HCT116 (cell line): ENCODE measurements around the gene AOAH. TPM values are rescaled to one million over a fixed set of nuclear protein-coding genes. Genes with fewer than 3 reads are reported as not detected.
"Not testable (repeated sequence)": the region's sequence is repeated elsewhere in the genome, so short reads cannot be mapped to it uniquely, and the experiment has no call there.

Experiments used
- ATAC-seq: fragments of 200-7000 bp; cut with Tn5 transposase; 2 replicates; pipeline ENCODE4 v1.9.1; 2020; ENCODE audit warnings: mild to moderate bottlenecking, moderate library complexity
- BruUV-seq: library from RNA; stranded (reverse); fragments of 400-500 nt; replicated peaks from 2 replicates; lab custom pipeline; 2021; lab: Mats Ljungman, UMichigan
- CTCF ChIA-PET: fragments of 300-600 bp; sonication (Branson Sonifier 250); formaldehyde crosslinking; loops from one replicate; lab custom pipeline; 2021; ENCODE audit warnings: antibody characterized with exemption; lab: Charles Lee
- POLR2A ChIA-PET: fragments of 300-600, 350-600 bp; sonication (Branson Sonifier 250); formaldehyde crosslinking; loops from one replicate; lab custom pipeline; 2021; ENCODE audit warnings: antibody characterized with exemption; lab: Charles Lee
- RAD21 ChIA-PET, 2 experiments: fragments of 300-600 bp; sonication (Branson Sonifier 250); formaldehyde crosslinking; loops; one replicate each; lab custom pipeline; 2023; ENCODE audit warnings: low total read pairs in 2 of 2; ENCODE audit not compliant: uncharacterized antibody in 2 of 2, unreplicated experiment in 2 of 2, low non-redundant PET in 1 of 2; lab: Charles Lee
- DNase-seq: peaks from one replicate; pipeline ENCODE4 v3.0.0-alpha.2; 2010; ENCODE audit warnings: low read depth, low spot score
- H2AFZ ChIP-seq: fragments of 200-600 bp; shearing (Covaris generic), sonication (generic); 2 replicates; pipeline ENCODE4 v1.6.1; 2017; ENCODE audit warnings: low read depth, mixed run types, mixed read lengths, antibody characterized with exemption, low read length; ENCODE audit not compliant: poor library complexity, severe bottlenecking
- H3K27ac ChIP-seq: 2 replicates; pipeline ENCODE4 v1.5.1; 2012; ENCODE audit warnings: low read depth, low read length
- H3K27me3 ChIP-seq: fragments of 200-600 bp; sonication (generic); 2 replicates; pipeline ENCODE4 v1.6.1; 2016; ENCODE audit warnings: mixed run types, low read length, mixed read lengths; ENCODE audit not compliant: insufficient read depth
- H3K36me3 ChIP-seq, 2 experiments: fragments of 200-500 bp in 1 of 2; fragments of 200-600 bp in 1 of 2; sonication (Bioruptor generic) in 1 of 2; sonication (generic) in 1 of 2; 2 replicates each; pipeline versions ENCODE4 v1.5.1 to v1.6.1; 2014 to 2016; ENCODE audit warnings: low read length in 2 of 2, inconsistent platforms in 1 of 2, mixed read lengths in 1 of 2, mixed run types in 1 of 2; ENCODE audit not compliant: insufficient read depth in 2 of 2, control insufficient read depth in 1 of 2
- H3K4me1 ChIP-seq, 2 experiments: fragments of 200-600 bp in 1 of 2; sonication (generic) in 1 of 2; 2 replicates each; pipeline versions ENCODE4 v1.5.1 to v1.6.1; 2012 to 2017; ENCODE audit warnings: low read length in 2 of 2, inconsistent platforms in 1 of 2, mild to moderate bottlenecking in 1 of 2, mixed read lengths in 1 of 2, mixed run types in 1 of 2, moderate library complexity in 1 of 2; ENCODE audit not compliant: insufficient read depth in 2 of 2, control insufficient read depth in 1 of 2
- H3K4me2 ChIP-seq: fragments of 200-600 bp; sonication (generic); 2 replicates; pipeline ENCODE4 v1.6.1; 2017; ENCODE audit warnings: mixed run types, low read length, mixed read lengths
- H3K4me3 ChIP-seq, 2 experiments: fragments of 200-600 bp in 1 of 2; sonication (generic) in 1 of 2; replicated peaks in 1 of 2; 2 replicates each; pipeline ENCODE4 v1.5.1; 2011 to 2016; ENCODE audit warnings: low read length in 2 of 2, control low read depth in 1 of 2, low read depth in 1 of 2, mild to moderate bottlenecking in 1 of 2, mixed read lengths in 1 of 2, mixed run types in 1 of 2
- H3K79me2 ChIP-seq: fragments of 200-600 bp; sonication (generic); 2 replicates; pipeline ENCODE4 v1.6.1; 2017; ENCODE audit warnings: mild to moderate bottlenecking, mixed run types, low read length, moderate library complexity, mixed read lengths; ENCODE audit not compliant: insufficient read depth
- H3K9ac ChIP-seq: fragments of 200-600 bp; sonication (generic); 2 replicates; pipeline ENCODE4 v1.6.1; 2016; ENCODE audit warnings: low read length, mixed read lengths
- H3K9me2 ChIP-seq: fragments of 200-600 bp; sonication (generic), shearing (Covaris generic); 2 replicates; pipeline ENCODE4 v1.6.1; 2017; ENCODE audit warnings: mixed run types, mild to moderate bottlenecking, moderate library complexity; ENCODE audit not compliant: insufficient read depth
- H3K9me3 ChIP-seq, 2 experiments: fragments of 200-500 bp in 1 of 2; fragments of 200-600 bp in 1 of 2; sonication (Bioruptor generic) in 1 of 2; sonication (generic) in 1 of 2; 2 replicates each; pipeline ENCODE4 v1.6.1; 2014 to 2017; ENCODE audit warnings: low read length in 2 of 2, mixed read lengths in 2 of 2, inconsistent platforms in 1 of 2, low read depth in 1 of 2, mild to moderate bottlenecking in 1 of 2, mixed run types in 1 of 2, moderate library complexity in 1 of 2; ENCODE audit not compliant: control insufficient read depth in 1 of 2, insufficient read depth in 1 of 2
- H4K20me1 ChIP-seq: fragments of 200-600 bp; sonication (generic), shearing (Covaris generic); 2 replicates; pipeline ENCODE4 v1.6.1; 2017; ENCODE audit warnings: mixed run types, mild to moderate bottlenecking, moderate library complexity; ENCODE audit not compliant: insufficient read depth
- CBX3 ChIP-seq: IDR thresholded peaks from 2 replicates; pipeline ENCODE4 v1.6.1; 2012; ENCODE audit warnings: low read depth
- ELF1 ChIP-seq: IDR thresholded peaks from 2 replicates; pipeline ENCODE4 v1.6.1; 2012; ENCODE audit warnings: low read depth, borderline replicate concordance
- POLR2AphosphoS5 ChIP-seq: IDR thresholded peaks from 2 replicates; pipeline ENCODE4 v1.6.1; 2011; ENCODE audit warnings: mild to moderate bottlenecking, low read depth, low read length, moderate library complexity
- TCF7L2 ChIP-seq: IDR thresholded peaks from 2 replicates; pipeline ENCODE4 v1.7.0; 2011; ENCODE audit warnings: borderline replicate concordance, inconsistent platforms; ENCODE audit not compliant: insufficient read depth, insufficient read length; ENCODE audit errors: extremely low read depth
- intact Hi-C: fragments of 100-400 bp; cut with micrococcal nuclease; formaldehyde crosslinking; loops from 2 replicates; pipeline ENCODE4 v1.10.0; 2022
- total RNA-seq: library from RNA; stranded (reverse); gene quantifications from one replicate; pipeline ENCODE4 v1.2.1, GENCODE V29; 2021; ENCODE audit not compliant: unreplicated experiment
- TF ChIP-seq, protein P1 (sequence below): IDR thresholded peaks from 2 replicates; pipeline ENCODE4 v1.6.1; 2011; ENCODE audit warnings: mild to moderate bottlenecking, low read length, moderate library complexity; ENCODE audit not compliant: insufficient replicate concordance; ENCODE audit errors: extremely low read depth
- TF ChIP-seq, protein P2 (sequence below): IDR thresholded peaks from 2 replicates; pipeline ENCODE4 v1.6.1; 2012
- TF ChIP-seq, protein P3 (sequence below), 3 experiments: fragments of 200-600 bp in 1 of 3; sonication (generic) in 1 of 3; IDR thresholded peaks in 2 of 3; conservative IDR thresholded peaks in 1 of 3; 2 replicates each; pipeline ENCODE4 v1.5.1; 2012 to 2017; ENCODE audit warnings: low read depth in 2 of 3, low read length in 2 of 3, antibody characterized with exemption in 1 of 3, borderline replicate concordance in 1 of 3, control low read depth in 1 of 3, mild to moderate bottlenecking in 1 of 3, mixed read lengths in 1 of 3, mixed run types in 1 of 3, moderate library complexity in 1 of 3; ENCODE audit not compliant: insufficient read depth in 1 of 3

Gene AOAH
- total RNA-seq, 1 experiment from 2014 or later = 1.1 TPM

DNA sequence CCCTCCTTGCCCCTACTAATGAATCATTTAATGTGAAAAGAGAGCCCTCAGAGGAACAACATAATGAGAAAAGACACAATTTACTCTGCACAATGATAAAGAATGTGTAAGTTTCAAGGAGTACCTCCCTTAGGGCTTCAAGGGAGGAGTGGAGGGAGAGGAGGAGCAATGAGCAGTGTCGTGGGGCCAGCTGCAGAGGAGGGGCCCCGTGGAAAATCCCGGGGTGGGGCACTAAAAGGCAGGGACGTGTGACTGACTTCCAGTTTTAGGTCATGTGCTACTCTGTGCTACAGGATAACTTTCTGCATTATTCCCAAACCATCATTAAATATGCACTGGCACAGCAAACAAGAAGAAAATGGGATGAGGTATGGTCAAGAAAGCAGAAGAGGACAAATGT lies 226.5 kb downstream of the AOAH start:
- DNase-seq = no peak
- H3K4me3 ChIP-seq = no peak overlapping the region
- no peaks in the 10 kb centered on the region for H3K9me3 ChIP-seq
- BruUV-seq = no TSS peak
- H3K9me2 ChIP-seq = no peaks in the 10 kb centered on the region
- ChIA-PET RAD21 (no interaction called here), POLR2A (no interaction called here), CTCF (no interaction called here)
- no peaks in the 10 kb centered on the region for H3K27me3 ChIP-seq
- H3K9ac ChIP-seq = no peak overlapping the region
- intact Hi-C loops = no loop called here
- no peak overlapping the region for H2AFZ ChIP-seq
- H3K79me2 ChIP-seq = no peaks in the 10 kb centered on the region
- no peaks in the 10 kb centered on the region for H3K36me3 ChIP-seq
- H3K4me1 ChIP-seq = peaks cover 0 to 2% of the 10 kb centered on the region in 2 experiments; a peak in 2 of 4 replicates
- H4K20me1 ChIP-seq = no peaks in the 10 kb centered on the region
- H3K4me2 ChIP-seq = no peak overlapping the region
- no peak overlapping the region for H3K27ac ChIP-seq
- ATAC-seq = no peak
- TF ChIP-seq, protein P1, sequence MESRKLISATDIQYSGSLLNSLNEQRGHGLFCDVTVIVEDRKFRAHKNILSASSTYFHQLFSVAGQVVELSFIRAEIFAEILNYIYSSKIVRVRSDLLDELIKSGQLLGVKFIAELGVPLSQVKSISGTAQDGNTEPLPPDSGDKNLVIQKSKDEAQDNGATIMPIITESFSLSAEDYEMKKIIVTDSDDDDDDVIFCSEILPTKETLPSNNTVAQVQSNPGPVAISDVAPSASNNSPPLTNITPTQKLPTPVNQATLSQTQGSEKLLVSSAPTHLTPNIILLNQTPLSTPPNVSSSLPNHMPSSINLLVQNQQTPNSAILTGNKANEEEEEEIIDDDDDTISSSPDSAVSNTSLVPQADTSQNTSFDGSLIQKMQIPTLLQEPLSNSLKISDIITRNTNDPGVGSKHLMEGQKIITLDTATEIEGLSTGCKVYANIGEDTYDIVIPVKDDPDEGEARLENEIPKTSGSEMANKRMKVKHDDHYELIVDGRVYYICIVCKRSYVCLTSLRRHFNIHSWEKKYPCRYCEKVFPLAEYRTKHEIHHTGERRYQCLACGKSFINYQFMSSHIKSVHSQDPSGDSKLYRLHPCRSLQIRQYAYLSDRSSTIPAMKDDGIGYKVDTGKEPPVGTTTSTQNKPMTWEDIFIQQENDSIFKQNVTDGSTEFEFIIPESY = no peak
- TF ChIP-seq ELF1 (no peak), CBX3 (no peak), TCF7L2 (no peak), POLR2AphosphoS5 (no peak)
- TF ChIP-seq, protein P2, sequence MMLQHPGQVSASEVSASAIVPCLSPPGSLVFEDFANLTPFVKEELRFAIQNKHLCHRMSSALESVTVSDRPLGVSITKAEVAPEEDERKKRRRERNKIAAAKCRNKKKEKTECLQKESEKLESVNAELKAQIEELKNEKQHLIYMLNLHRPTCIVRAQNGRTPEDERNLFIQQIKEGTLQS = no peak
- TF ChIP-seq, protein P3, sequence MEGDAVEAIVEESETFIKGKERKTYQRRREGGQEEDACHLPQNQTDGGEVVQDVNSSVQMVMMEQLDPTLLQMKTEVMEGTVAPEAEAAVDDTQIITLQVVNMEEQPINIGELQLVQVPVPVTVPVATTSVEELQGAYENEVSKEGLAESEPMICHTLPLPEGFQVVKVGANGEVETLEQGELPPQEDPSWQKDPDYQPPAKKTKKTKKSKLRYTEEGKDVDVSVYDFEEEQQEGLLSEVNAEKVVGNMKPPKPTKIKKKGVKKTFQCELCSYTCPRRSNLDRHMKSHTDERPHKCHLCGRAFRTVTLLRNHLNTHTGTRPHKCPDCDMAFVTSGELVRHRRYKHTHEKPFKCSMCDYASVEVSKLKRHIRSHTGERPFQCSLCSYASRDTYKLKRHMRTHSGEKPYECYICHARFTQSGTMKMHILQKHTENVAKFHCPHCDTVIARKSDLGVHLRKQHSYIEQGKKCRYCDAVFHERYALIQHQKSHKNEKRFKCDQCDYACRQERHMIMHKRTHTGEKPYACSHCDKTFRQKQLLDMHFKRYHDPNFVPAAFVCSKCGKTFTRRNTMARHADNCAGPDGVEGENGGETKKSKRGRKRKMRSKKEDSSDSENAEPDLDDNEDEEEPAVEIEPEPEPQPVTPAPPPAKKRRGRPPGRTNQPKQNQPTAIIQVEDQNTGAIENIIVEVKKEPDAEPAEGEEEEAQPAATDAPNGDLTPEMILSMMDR (IDR thresholded peaks at IDR 0.05 in 2 of 3, conservative IDR thresholded peaks at IDR 0.05 in 1 of 3; ENCODE audit: borderline replicate concordance in 1 of 3, insufficient read depth in 1 of 3, low read depth in 2 of 3, low read length in 2 of 3) = no peak

DNA sequence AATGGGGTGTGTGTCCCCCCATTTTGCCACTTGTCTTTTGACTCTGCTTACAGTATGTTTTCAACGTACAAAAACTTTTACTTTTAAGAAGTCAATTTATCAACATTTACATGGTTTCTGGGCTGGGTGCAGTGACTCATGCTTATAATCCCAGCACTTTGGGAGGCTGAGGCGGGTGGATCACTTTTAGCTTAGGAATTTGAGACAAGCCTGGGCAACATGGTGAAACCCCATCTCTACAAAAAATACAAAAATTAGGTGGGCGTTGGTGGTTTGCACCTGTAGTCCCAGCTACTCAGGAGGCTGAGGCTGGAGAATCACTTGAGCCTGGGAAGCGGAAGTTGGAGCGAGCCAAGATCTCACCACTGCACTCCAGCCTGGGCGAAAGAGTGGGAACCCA lies 227.1 kb downstream of the AOAH start:
- RAD21 ChIA-PET, H3K79me2 ChIP-seq, H3K36me3 ChIP-seq, ATAC-seq, H3K27ac ChIP-seq, H2AFZ ChIP-seq, H3K9ac ChIP-seq, H3K4me1 ChIP-seq, intact Hi-C loops, H4K20me1 ChIP-seq, DNase-seq, BruUV-seq, H3K27me3 ChIP-seq, H3K4me3 ChIP-seq, H3K9me2 ChIP-seq, H3K9me3 ChIP-seq, POLR2A ChIA-PET: not testable (repeated sequence)
- CTCF ChIA-PET = interaction anchor here (1.1 kb wide), 1 partner anchor 9 kb away, joined by 3 read pairs; no protein-coding TSS in a partner anchor
- peak overlapping the region; percentile 7; the same call in 1 of the 2 replicates for H3K4me2 ChIP-seq
